HepG2 (cell line): ENCODE measurements around the gene CCDC74B. TPM values are rescaled to one million over a fixed set of nuclear protein-coding genes. Genes with fewer than 3 reads are reported as not detected.
"Not testable (repeated sequence)": the region's sequence is repeated elsewhere in the genome, so short reads cannot be mapped to it uniquely, and the experiment has no call there.

Source experiments
- ARNT2 ChIP-seq: sonication (generic); formaldehyde crosslinking; IDR thresholded peaks from 2 replicates; pipeline ENCODE4 v1.8.0; 2022; ENCODE audit warnings: mild to moderate bottlenecking, low read depth, missing genetic modification reagents, moderate library complexity
- ATF3 ChIP-seq: sonication (generic); formaldehyde crosslinking; IDR thresholded peaks from 2 replicates; pipeline ENCODE4 v1.4.0; 2020; ENCODE audit warnings: missing genetic modification reagents
- BATF2 ChIP-seq: sonication (generic); formaldehyde crosslinking; IDR thresholded peaks from 2 replicates; pipeline ENCODE4 v1.8.0; 2022; ENCODE audit warnings: mild to moderate bottlenecking, missing genetic modification reagents, moderate library complexity
- CENPT ChIP-seq: sonication (generic); formaldehyde crosslinking; IDR thresholded peaks from 2 replicates; pipeline ENCODE4 v1.8.0; 2022; ENCODE audit warnings: low read depth, mild to moderate bottlenecking, moderate library complexity, missing genetic modification reagents
- E2F5 ChIP-seq: sonication (generic); formaldehyde crosslinking; conservative IDR thresholded peaks from 2 replicates; pipeline ENCODE4 v1.4.0; 2020; ENCODE audit warnings: missing genetic modification reagents
- GATA4 ChIP-seq: sonication (generic); IDR thresholded peaks from 2 replicates; pipeline ENCODE4 v1.6.1; 2016; ENCODE audit warnings: antibody characterized with exemption, low read depth, borderline replicate concordance
- GATAD1 ChIP-seq: IDR thresholded peaks from 2 replicates; pipeline ENCODE4 v1.6.1; 2016; ENCODE audit warnings: missing genetic modification reagents, missing compliant biosample characterization
- MLX ChIP-seq: IDR thresholded peaks from 2 replicates; pipeline ENCODE4 v1.6.1; 2016
- NCOA2 ChIP-seq: sonication (generic); formaldehyde crosslinking; IDR thresholded peaks from 2 replicates; pipeline ENCODE4 v1.8.0; 2022; ENCODE audit warnings: inconsistent platforms
- NKX3-1 ChIP-seq: sonication (generic); formaldehyde crosslinking; IDR thresholded peaks from 2 replicates; pipeline ENCODE4 v1.5.0; 2020; ENCODE audit warnings: missing genetic modification reagents
- NONO ChIP-seq, 2 experiments: fragments of 450-650 bp in 1 of 2; sonication (generic) in 1 of 2; formaldehyde crosslinking in 1 of 2; IDR thresholded peaks in 1 of 2; conservative IDR thresholded peaks in 1 of 2; 2 replicates each; pipeline versions ENCODE4 v1.6.1 to v1.8.0; 2017 to 2022; ENCODE audit warnings: mild to moderate bottlenecking in 1 of 2, missing genetic modification reagents in 1 of 2, moderate library complexity in 1 of 2
- REST ChIP-seq, 2 experiments: IDR thresholded peaks; 2 replicates each; pipeline ENCODE4 v1.6.1; 2011 to 2012; ENCODE audit warnings: low read length in 2 of 2, borderline replicate concordance in 1 of 2, low read depth in 1 of 2, mild to moderate bottlenecking in 1 of 2, moderate library complexity in 1 of 2
- SOX6 ChIP-seq, 2 experiments: fragments of 450-650 bp in 1 of 2; sonication (generic) in 1 of 2; formaldehyde crosslinking in 1 of 2; IDR thresholded peaks; 2 replicates each; pipeline versions ENCODE4 v1.4.0 to v1.6.1; 2017 to 2020; ENCODE audit warnings: antibody characterized with exemption in 1 of 2, mild to moderate bottlenecking in 1 of 2, missing genetic modification reagents in 1 of 2
- TEAD3 ChIP-seq: optimal IDR thresholded peaks from 2 replicates; pipeline ENCODE3; 2016; ENCODE audit warnings: borderline replicate concordance
- THAP9 ChIP-seq: sonication (generic); formaldehyde crosslinking; IDR thresholded peaks from 2 replicates; pipeline ENCODE4; 2020; ENCODE audit warnings: missing genetic modification reagents, mild to moderate bottlenecking, borderline replicate concordance
- ZBTB7B ChIP-seq: sonication (generic); formaldehyde crosslinking; IDR thresholded peaks from 2 replicates; pipeline ENCODE4 v1.4.0; 2020; ENCODE audit warnings: missing genetic modification reagents
- ZSCAN31 ChIP-seq: sonication (generic); formaldehyde crosslinking; IDR thresholded peaks from 2 replicates; pipeline ENCODE4 v1.5.0; 2020; ENCODE audit warnings: low read depth, mild to moderate bottlenecking, missing genetic modification reagents
- polyA plus RNA-seq, 8 experiments: library from polyadenylated mRNA; depleted of rRNA in 3 of 8; stranded (reverse) in 7 of 8; unstranded in 1 of 8; fragments of >200 nt; fragmentation: Illumina TruSeq in 4 of 8; extraction: Trizol in 4 of 8; gene quantifications; 2 replicates each; pipeline versions ENCODE4 v1.2.1 to v1.2.3, GENCODE V29; 2011 to 2016; ENCODE audit warnings: low read depth in 4 of 8, missing spikeins in 1 of 8, mixed read lengths in 1 of 8; ENCODE audit not compliant: insufficient read depth in 1 of 8
- total RNA-seq, 5 experiments: library from RNA; depleted of rRNA; stranded (reverse); fragments of >200 nt; fragmentation: Illumina TruSeq; extraction: Trizol; gene quantifications; 2 replicates each; pipeline ENCODE4 v1.2.3, GENCODE V29; 2016; ENCODE audit warnings: low read depth in 1 of 5

CCDC74B gene
- total and polyA plus RNA-seq, 2 of the 13 experiments (the other 11 are each of a cell fraction or from before 2014, with no cell fraction given): 0.07 to 0.11 TPM

GRCh38 chr2:130181880-130182682 is 37.2 kb upstream of the CCDC74B start, which contains the start of gene MZT2B (continued):
- TF ChIP-seq THAP9 (CRISPR knock-in tag) (peak; percentile 0; the same call in 1 of the 2 replicates), SOX6 (CRISPR knock-in tag; IDR thresholded peaks at IDR 0.05) (0 out of 2 replicates have a peak, but pooled peaks have one; percentile 5), CENPT (CRISPR knock-in tag) (peak; percentile 52; the same call in 1 of the 2 replicates), MLX (0 out of 2 replicates have a peak, but pooled peaks have one; percentile 26), BATF2 (peak; percentile 85; the same call in 1 of the 2 replicates), NKX3-1 (CRISPR knock-in tag) (peak; percentile 45; the same call in 1 of the 2 replicates), TEAD3 (CRISPR knock-in tag) (peak; percentile 58), E2F5 (CRISPR knock-in tag) (peak; percentile 72; the same call in 1 of the 2 replicates), REST (IDR thresholded peaks at IDR 0.05; ENCODE audit: borderline replicate concordance in 1 of 2, low read depth in 1 of 2, low read length in 2 of 2) (0 out of 4 replicates have a peak, but pooled peaks of 1 of the 2 experiments have one; percentile 28), GATA4 (peak; percentile 42; the same call in 1 of the 2 replicates), NCOA2 (CRISPR knock-in tag) (peak; percentile 32; the same call in 1 of the 2 replicates), ATF3 (CRISPR knock-in tag) (peak; percentile 56; the same call in 1 of the 2 replicates), NONO (CRISPR knock-in tag; conservative IDR thresholded peaks at IDR 0.05) (peak; percentile 58; the same call in 1 of the 2 replicates), ZSCAN31 (CRISPR knock-in tag) (peak; percentile 67), ARNT2 (peak; percentile 58), ZBTB7B (CRISPR knock-in tag) (peak; percentile 61; the same call in 1 of the 2 replicates), GATAD1 (peak; percentile 38; the same call in 1 of the 2 replicates)
- not testable (repeated sequence) for TF ChIP-seq SOX6, NONO (IDR thresholded peaks at IDR 0.05)
